AG04449 (cell line): ENCODE measurements around the gene SAMD4B.
A peak's percentile ranks its signal among the peaks of the same experiment; 100 is the strongest.
"Not testable (repeated sequence)": the region's sequence is repeated elsewhere in the genome, so short reads cannot be mapped to it uniquely, and the experiment has no call there.

Source experiments
- CTCF ChIA-PET: fragments of 350-600 bp; formaldehyde crosslinking; extraction: SDS; loops from one replicate; lab custom pipeline; 2021; ENCODE audit warnings: antibody characterized with exemption; lab: Yijun Ruan, JAX
- POLR2A ChIA-PET: fragments of 400-600, 350-600 bp; formaldehyde crosslinking; extraction: SDS; loops from one replicate; lab custom pipeline; 2020; ENCODE audit warnings: antibody characterized with exemption, inconsistent platforms; lab: Yijun Ruan, JAX
- DNase-seq: peaks from one replicate; pipeline ENCODE4 v3.0.0-alpha.2; 2010; ENCODE audit warnings: low read depth, low spot score
- H3K4me3 ChIP-seq: 2 replicates; pipeline ENCODE4 v1.5.1; 2011; ENCODE audit warnings: low read depth, mild to moderate bottlenecking, control low read depth, low read length
- TF ChIP-seq, protein P1 (sequence below): IDR thresholded peaks from one replicate; pipeline ENCODE4 v1.5.1; 2011; ENCODE audit warnings: mild to moderate bottlenecking, moderate library complexity, low read length, control low read depth, inconsistent platforms; ENCODE audit not compliant: insufficient read depth; ENCODE audit errors: missing control alignments

Gene SAMD4B

DNA sequence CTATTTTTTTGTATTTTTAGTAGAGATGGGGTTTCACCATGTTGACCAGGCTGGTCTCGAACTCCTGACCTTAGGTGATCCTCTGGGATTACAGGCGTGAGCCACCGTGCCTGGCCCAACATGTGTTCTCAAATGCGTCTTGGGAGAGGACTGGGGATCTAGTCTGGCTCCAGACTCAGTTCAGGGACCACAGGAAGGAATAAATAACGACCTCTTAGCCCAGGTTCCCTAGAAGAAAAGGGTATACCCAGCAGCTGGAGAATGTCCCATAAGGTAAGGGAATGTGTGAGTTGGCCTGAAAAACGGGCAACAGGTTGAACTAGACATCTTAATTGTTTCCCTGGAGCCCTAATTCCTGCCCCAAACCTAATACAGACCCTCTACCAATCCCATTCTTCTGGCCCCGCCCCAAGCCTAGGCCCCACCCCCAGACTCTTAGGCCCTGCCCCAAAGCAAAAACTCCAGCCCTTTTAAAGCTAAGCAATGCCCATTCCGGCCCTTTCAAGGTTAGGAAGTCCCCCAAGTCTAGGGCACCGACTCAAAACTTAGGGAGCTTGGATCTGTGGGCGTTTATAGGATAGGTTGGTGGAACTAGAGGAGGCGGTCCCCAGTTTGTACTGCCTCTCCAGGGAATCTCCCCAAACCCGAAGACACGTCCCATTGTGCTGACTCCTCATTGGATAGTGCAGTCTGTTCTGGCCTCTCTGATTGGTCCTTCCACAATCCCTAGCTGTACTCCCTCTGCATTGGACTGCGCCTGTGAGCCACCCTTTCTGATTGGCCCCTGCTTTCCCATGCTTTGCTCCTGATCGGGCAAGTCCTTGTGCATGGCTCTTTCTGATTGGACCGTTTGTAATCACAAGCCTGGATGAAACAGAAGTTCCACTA is 16.2 kb upstream of the SAMD4B start:
- ChIA-PET POLR2A (interaction anchor here (0.6 kb wide), 1 partner anchor 15 kb away, joined by 3 read pairs; no protein-coding TSS in a partner anchor), CTCF (interaction anchor here (0.5 to 7.1 kb wide), 16 partner anchors 9 to 396 kb away, joined by 3 to 111 read pairs (median 5); partner anchors contain the start of genes GMFG and PAK4)
- no peak for DNase-seq
- H3K4me3 ChIP-seq: no peak overlapping the region
- TF ChIP-seq, protein P1, sequence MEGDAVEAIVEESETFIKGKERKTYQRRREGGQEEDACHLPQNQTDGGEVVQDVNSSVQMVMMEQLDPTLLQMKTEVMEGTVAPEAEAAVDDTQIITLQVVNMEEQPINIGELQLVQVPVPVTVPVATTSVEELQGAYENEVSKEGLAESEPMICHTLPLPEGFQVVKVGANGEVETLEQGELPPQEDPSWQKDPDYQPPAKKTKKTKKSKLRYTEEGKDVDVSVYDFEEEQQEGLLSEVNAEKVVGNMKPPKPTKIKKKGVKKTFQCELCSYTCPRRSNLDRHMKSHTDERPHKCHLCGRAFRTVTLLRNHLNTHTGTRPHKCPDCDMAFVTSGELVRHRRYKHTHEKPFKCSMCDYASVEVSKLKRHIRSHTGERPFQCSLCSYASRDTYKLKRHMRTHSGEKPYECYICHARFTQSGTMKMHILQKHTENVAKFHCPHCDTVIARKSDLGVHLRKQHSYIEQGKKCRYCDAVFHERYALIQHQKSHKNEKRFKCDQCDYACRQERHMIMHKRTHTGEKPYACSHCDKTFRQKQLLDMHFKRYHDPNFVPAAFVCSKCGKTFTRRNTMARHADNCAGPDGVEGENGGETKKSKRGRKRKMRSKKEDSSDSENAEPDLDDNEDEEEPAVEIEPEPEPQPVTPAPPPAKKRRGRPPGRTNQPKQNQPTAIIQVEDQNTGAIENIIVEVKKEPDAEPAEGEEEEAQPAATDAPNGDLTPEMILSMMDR: no peak

DNA sequence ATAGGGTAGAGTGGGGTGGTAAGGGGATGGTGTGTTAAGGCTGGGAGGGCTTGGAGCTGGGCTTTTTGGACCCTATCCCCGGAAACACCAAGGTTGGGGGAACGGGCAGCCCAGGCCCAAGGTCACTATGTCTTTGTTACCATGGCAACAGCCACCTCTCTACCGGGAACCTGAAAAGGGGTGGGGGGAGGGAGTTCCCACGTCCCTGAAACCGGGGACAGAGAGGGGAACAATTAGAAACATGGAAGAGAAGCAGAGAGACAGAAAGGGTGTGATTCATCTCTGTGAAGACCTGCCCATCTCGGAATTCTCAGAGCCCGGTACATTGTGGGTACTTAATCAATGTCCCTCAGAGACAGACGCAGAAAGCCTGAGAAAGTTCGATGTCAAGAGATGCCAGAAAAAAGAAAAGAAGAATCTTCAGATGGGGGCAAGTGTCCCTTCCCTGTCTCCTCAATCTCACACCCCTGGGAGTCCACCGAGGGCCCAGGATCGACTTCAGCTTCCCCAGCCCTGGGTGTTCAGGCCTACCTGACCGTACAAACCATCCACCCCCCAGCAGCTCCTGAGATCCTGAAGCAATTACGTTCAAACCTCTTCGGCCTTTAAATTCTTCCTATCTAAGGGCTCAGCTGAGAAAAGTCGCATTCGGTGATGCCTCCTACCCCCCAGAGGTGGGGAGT is 14.7 kb upstream of the SAMD4B start:
- no peak overlapping the region for H3K4me3 ChIP-seq
- ChIA-PET POLR2A (no interaction called here), CTCF (interaction anchor here (0.7 to 7.1 kb wide), 34 partner anchors 8 to 375 kb away, joined by 3 to 111 read pairs (median 4); partner anchors contain the start of genes GMFG, PAK4 and SAMD4B)
- DNase-seq: no peak
- TF ChIP-seq, protein P1: no peak

GRCh38 chr19:39328046-39328705 is 14.0 kb upstream of the SAMD4B start:
- no peak overlapping the region for H3K4me3 ChIP-seq
- POLR2A ChIA-PET: no interaction called here
- TF ChIP-seq, protein P1: peak; percentile 92
- CTCF ChIA-PET: interaction anchor here (0.7 to 7.1 kb wide), 27 partner anchors 7 to 375 kb away, joined by 3 to 111 read pairs (median 4); partner anchors contain the start of genes GMFG, PAK4 and SAMD4B
- DNase-seq: no peak

DNA sequence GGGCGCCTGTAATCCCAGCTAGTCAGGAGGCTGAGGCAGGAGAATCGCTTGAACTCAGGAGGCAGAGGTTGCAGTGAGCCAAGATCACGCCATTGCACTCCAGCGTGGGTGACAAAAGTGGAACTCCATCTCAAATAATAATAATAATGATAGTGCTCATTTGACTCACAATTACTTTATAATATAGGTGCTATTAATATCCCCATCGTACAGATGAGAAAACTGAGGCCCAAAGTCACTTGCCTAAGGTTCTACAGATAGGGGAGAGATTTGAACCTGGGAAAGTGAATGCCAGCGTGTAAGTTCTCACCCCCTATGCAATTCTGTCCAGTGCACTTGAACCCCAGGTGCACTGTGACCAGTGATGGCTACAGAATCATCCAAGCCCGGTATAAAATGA is 12.3 kb upstream of the SAMD4B start:
- ChIA-PET POLR2A (no interaction called here), CTCF (interaction anchor here (1.5 to 7.1 kb wide), 4 partner anchors 10 to 218 kb away, joined by 5 to 111 read pairs (median 50); partner anchors contain the start of gene SAMD4B)
- no peak overlapping the region for H3K4me3 ChIP-seq
- DNase-seq: no peak
- TF ChIP-seq, protein P1: no peak

GRCh38 chr19:39332293-39332692 is 9.9 kb upstream of the SAMD4B start:
- ChIA-PET POLR2A (no interaction called here), CTCF (interaction anchor here (1.5 to 6.9 kb wide), 2 partner anchors 210 to 220 kb away, joined by 7 to 94 read pairs; no protein-coding TSS in a partner anchor)

GRCh38 chr19:39332738-39333137 is 9.5 kb upstream of the SAMD4B start:
- POLR2A ChIA-PET, H3K4me3 ChIP-seq, DNase-seq: not testable (repeated sequence)
- CTCF ChIA-PET: interaction anchor here (0.6 to 1.5 kb wide), 2 partner anchors 211 to 213 kb away, joined by 3 to 7 read pairs; no protein-coding TSS in a partner anchor

More at GRCh38 chr19:39332293-39332692, 9.9 kb upstream of the SAMD4B start:
- no peak for DNase-seq
- H3K4me3 ChIP-seq: no peak overlapping the region
- TF ChIP-seq, protein P1: no peak
